ENCODE results near the gene LEMD1. TPM values are rescaled to one million over a fixed set of nuclear protein-coding genes. Genes with fewer than 3 reads are reported as not detected.
A peak's percentile ranks its signal among the peaks of the same experiment; 100 is the strongest.

LEMD1 gene
- total and polyA plus RNA-seq, 2 experiments from 2014 or later: not detected

DNA sequence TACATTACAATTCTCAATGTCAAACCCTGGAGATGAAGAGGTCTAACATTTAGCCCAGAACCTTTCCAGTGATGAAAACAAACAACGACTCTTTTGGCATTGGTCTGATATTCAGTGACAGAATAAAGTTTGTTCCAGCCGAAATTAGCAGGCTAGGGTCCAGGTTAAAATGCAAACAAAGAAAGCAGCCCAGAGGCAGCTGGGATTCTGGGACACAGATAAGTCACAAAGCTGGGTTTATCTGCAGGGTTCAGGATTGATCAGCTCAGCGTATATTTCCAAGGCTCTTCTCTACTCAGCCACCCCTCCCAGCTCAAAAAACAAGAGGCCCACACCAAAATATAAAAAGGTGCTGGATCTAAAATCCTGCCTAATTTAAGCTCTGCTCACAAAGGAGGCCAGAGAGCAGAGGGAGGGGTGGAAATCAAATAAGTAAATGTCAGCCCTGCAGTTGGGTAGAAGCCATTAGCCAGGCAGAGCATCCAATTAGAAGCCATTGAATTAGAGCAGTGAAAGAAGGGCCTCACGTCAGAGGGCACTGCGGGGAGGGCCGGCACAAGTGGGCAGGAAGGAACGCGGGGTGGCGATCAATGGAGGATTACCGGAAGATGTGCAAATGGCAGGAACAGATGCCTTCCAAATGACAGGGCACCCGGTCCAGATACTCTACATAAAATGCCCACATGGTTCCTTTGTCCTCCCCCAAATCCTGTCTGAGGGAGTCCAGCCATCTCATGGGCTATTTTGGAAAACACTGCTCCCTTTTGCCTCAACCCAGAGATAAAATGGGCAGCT, 61.9 kb downstream of the LEMD1 start:
- no peak overlapping the region for H2AFZ ChIP-seq
- H3K79me2 ChIP-seq (ENCODE audit: insufficient read depth): no peaks in the 10 kb centered on the region
- H3K9ac ChIP-seq: no peak overlapping the region
- peaks cover 37% of the 10 kb centered on the region for H3K27me3 ChIP-seq (replicated peaks; ENCODE audit: insufficient read depth)
- no peak overlapping the region for H3K4me3 ChIP-seq
- WGBS, 2 experiments (ENCODE audit: low coverage in 1 of 2, low lambda C conversion rate in 2 of 2, missing lambda C conversion rate in 2 of 2): 34 to 37% methylated on average over 11 of the region's 11 CpGs
- no peaks in the 10 kb centered on the region for H3F3A ChIP-seq (ENCODE audit: insufficient read depth)
- no peak for DNase-seq
- H3K9me2 ChIP-seq (ENCODE audit: insufficient read depth): no peaks in the 10 kb centered on the region
- H3K9me3 ChIP-seq (ENCODE audit: low read depth): no peaks in the 10 kb centered on the region
- no peak for TF ChIP-seq EZH2 (IDR thresholded peaks at IDR 0.05; ENCODE audit: insufficient read depth, poor library complexity, severe bottlenecking)
- TF ChIP-seq EZH2phosphoT487 (IDR thresholded peaks at IDR 0.05; ENCODE audit: insufficient read depth, low read depth): no peak
- no peak overlapping the region for H3K4me2 ChIP-seq (ENCODE audit: unreplicated experiment)
- H3K27ac ChIP-seq: no peak overlapping the region
- no peaks in the 10 kb centered on the region for H3K36me3 ChIP-seq (ENCODE audit: low read depth)
- peaks cover 4% of the 10 kb centered on the region; the same call in 1 of the 2 replicates for H3K4me1 ChIP-seq (ENCODE audit: insufficient read depth)
- H4K20me1 ChIP-seq (ENCODE audit: insufficient read depth): no peaks in the 10 kb centered on the region
- in situ Hi-C loops (cut with MboI): loop anchor here (10.0 kb wide), 1 partner anchor 125 kb away; no protein-coding TSS in a partner anchor

DNA sequence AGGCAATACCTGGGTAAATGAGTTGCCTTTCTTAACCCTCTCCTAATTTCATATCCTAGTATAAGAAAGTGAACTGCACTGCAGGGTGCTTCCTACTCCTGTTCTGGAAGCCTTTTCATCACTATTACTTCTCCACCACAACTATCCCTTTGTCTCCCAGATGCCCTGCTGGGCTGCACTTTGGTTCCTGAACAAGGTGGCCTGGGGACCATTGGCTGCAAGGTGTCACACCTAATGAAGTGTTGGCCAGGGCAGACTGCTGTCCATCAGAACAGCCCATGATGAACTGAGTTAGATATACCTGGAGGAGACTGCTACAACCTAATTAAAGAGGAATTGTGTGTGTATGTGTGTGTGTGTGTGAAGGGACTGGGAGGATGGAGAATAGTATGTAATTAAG, 63.3 kb downstream of the LEMD1 start:
- in situ Hi-C loops (cut with MboI): loop anchor here (10.0 kb wide), 1 partner anchor 126 kb away; no protein-coding TSS in a partner anchor
- TF ChIP-seq EZH2phosphoT487 (IDR thresholded peaks at IDR 0.05; ENCODE audit: insufficient read depth, low read depth): no peak
- TF ChIP-seq EZH2 (IDR thresholded peaks at IDR 0.05; ENCODE audit: insufficient read depth, poor library complexity, severe bottlenecking): no peak
- Histone ChIP-seq H2AFZ (no peak overlapping the region), H3K27ac (no peak overlapping the region), H3K36me3 (ENCODE audit: low read depth) (no peaks in the 10 kb centered on the region), H3K4me2 (ENCODE audit: unreplicated experiment) (no peak overlapping the region), H3F3A (ENCODE audit: insufficient read depth) (no peaks in the 10 kb centered on the region), H4K20me1 (ENCODE audit: insufficient read depth) (no peaks in the 10 kb centered on the region), H3K27me3 (replicated peaks; ENCODE audit: insufficient read depth) (peaks cover 37% of the 10 kb centered on the region), H3K4me1 (ENCODE audit: insufficient read depth) (peaks cover 4% of the 10 kb centered on the region; the same call in 1 of the 2 replicates), H3K4me3 (no peak overlapping the region), H3K9me2 (ENCODE audit: insufficient read depth) (no peaks in the 10 kb centered on the region), H3K9me3 (ENCODE audit: low read depth) (no peaks in the 10 kb centered on the region), H3K79me2 (ENCODE audit: insufficient read depth) (no peaks in the 10 kb centered on the region), H3K9ac (no peak overlapping the region)
- DNase-seq: no peak

DNA sequence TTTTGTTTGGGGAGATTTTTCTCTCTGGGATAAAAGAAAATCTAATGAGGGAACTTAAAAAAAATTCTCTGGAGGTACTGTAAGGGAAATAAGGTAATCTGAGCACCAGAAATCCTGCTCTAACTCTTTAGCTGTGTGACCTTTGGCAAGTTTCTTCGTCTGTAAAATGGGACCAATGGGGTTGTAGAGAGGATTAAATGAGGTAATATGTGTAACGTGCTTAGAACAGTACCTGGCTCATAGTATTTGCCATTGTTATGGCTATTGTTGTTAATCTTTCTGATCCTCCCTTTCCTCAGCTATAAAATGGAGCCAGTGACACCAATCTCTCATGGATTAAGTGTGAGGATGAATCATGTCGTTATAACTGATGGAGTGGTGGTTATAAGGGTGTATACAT, 64.3 kb downstream of the LEMD1 start:
- no peak for DNase-seq

DNA sequence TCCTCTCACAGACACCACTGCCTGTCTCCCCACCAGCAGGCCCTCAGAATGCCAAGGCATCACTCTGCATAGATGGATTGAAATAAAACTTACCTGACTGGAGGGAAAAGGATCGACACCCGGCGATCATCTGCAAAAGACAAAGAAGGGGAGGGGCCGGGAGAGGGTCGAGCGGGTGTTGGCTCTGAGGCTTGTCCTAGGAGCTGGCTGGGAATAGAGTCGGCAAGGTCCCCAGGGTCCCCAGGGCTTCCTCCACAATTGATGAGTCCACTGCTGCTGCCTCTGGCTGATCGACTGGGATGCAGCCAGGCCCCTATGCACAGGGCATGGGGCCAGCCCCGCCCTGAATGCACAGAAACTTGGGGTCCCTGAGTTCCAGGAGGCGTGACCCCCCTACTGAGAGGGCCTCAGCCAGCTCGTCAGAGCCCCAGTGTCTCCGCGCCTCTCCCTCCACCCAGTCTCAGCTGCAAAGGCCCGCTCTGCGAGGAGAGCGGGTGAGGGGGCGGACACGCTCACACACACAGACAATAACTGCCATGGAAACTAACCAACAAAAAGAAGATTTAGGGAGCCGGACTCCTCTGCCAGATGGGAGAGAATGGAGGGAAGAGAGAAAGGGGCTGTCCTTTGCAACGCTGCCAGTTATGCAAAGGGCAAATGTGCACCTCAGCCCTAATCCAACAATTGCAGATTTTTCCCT, 65.3 kb downstream of the LEMD1 start, which contains the start of gene KLHDC8A:
Gene KLHDC8A (minus strand): TSS at position 483 of the 700 bp plus-strand sequence. CDS start 13,318 bp downstream, outside the sequence.
- no peak within 1 kb of the TSS for H3K4me3 ChIP-seq
- H3K9me2 ChIP-seq (ENCODE audit: insufficient read depth): no peaks in the 10 kb centered on the region
- H3K79me2 ChIP-seq (ENCODE audit: insufficient read depth): no peaks in the 10 kb centered on the region
- H3K9ac ChIP-seq: no peak within 1 kb of the TSS
- in situ Hi-C loops (cut with MboI): loop anchor here (10.0 kb wide), 1 partner anchor 128 kb away; no protein-coding TSS in a partner anchor
- H3F3A ChIP-seq (ENCODE audit: insufficient read depth): no peaks in the 10 kb centered on the region
- H4K20me1 ChIP-seq (ENCODE audit: insufficient read depth): no peaks in the 10 kb centered on the region
- no peaks in the 10 kb centered on the region for H3K36me3 ChIP-seq (ENCODE audit: low read depth)
- H3K27ac ChIP-seq: no peak within 1 kb of the TSS
- TF ChIP-seq EZH2 (IDR thresholded peaks at IDR 0.05; ENCODE audit: insufficient read depth, poor library complexity, severe bottlenecking): no peak
- H3K27me3 ChIP-seq (replicated peaks; ENCODE audit: insufficient read depth): peaks cover 37% of the 10 kb centered on the region
- 26 to 32% methylated on average over 19 of the region's 20 CpGs for WGBS, 2 experiments (ENCODE audit: low coverage in 1 of 2, low lambda C conversion rate in 2 of 2, missing lambda C conversion rate in 2 of 2)
- H3K4me2 ChIP-seq (ENCODE audit: unreplicated experiment): no peak within 1 kb of the TSS
- H2AFZ ChIP-seq: no peak within 1 kb of the TSS
- no peaks in the 10 kb centered on the region for H3K9me3 ChIP-seq (ENCODE audit: low read depth)
- peak; percentile 35 for DNase-seq
- H3K4me1 ChIP-seq (ENCODE audit: insufficient read depth): peaks cover 4% of the 10 kb centered on the region; the same call in 1 of the 2 replicates

More for the DNA sequence above, 64.3 kb downstream of the LEMD1 start:
- 63 to 66% methylated on average over 3 of the region's 3 CpGs for WGBS, 2 experiments (ENCODE audit: low coverage in 1 of 2, low lambda C conversion rate in 2 of 2, missing lambda C conversion rate in 2 of 2)
- Histone ChIP-seq H4K20me1 (ENCODE audit: insufficient read depth) (no peaks in the 10 kb centered on the region), H2AFZ (no peak overlapping the region), H3K79me2 (ENCODE audit: insufficient read depth) (no peaks in the 10 kb centered on the region), H3K4me1 (ENCODE audit: insufficient read depth) (peaks cover 4% of the 10 kb centered on the region; the same call in 1 of the 2 replicates), H3K27me3 (replicated peaks; ENCODE audit: insufficient read depth) (peaks cover 37% of the 10 kb centered on the region), H3K9me3 (ENCODE audit: low read depth) (no peaks in the 10 kb centered on the region), H3K4me3 (no peak overlapping the region), H3K36me3 (ENCODE audit: low read depth) (no peaks in the 10 kb centered on the region), H3K9ac (no peak overlapping the region), H3K27ac (no peak overlapping the region), H3K4me2 (ENCODE audit: unreplicated experiment) (no peak overlapping the region), H3K9me2 (ENCODE audit: insufficient read depth) (no peaks in the 10 kb centered on the region), H3F3A (ENCODE audit: insufficient read depth) (no peaks in the 10 kb centered on the region)
- TF ChIP-seq EZH2 (IDR thresholded peaks at IDR 0.05; ENCODE audit: insufficient read depth, poor library complexity, severe bottlenecking) (no peak), EZH2phosphoT487 (IDR thresholded peaks at IDR 0.05; ENCODE audit: insufficient read depth, low read depth) (no peak)
- in situ Hi-C loops (cut with MboI): loop anchor here (10.0 kb wide), 1 partner anchor 127 kb away; no protein-coding TSS in a partner anchor
